ENCODE data around the gene LPO.

Gene LPO

DNA sequence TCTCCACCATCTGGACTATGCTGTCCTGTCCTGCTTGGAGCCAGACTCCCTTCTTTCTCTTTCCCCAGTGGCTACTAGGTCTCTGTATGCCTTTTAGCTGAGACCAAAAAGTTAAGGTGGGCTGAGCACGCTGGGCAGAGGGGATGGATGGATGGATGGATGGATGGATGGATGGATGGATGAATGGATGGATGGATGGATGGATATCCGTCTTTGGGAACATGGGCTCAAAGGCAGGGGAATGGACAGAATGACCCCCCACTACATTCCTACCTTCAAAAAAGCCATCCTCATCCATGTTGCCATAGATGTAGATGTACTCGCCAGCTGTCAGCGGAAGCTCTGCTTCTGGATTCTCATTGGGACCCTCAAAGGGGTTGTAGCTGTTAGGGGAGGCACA lies 77.4 kb downstream of the LPO start:
- in situ Hi-C loops (cut with MboI; ENCODE audit: low sequenced_read_pairs): no loop called here

DNA sequence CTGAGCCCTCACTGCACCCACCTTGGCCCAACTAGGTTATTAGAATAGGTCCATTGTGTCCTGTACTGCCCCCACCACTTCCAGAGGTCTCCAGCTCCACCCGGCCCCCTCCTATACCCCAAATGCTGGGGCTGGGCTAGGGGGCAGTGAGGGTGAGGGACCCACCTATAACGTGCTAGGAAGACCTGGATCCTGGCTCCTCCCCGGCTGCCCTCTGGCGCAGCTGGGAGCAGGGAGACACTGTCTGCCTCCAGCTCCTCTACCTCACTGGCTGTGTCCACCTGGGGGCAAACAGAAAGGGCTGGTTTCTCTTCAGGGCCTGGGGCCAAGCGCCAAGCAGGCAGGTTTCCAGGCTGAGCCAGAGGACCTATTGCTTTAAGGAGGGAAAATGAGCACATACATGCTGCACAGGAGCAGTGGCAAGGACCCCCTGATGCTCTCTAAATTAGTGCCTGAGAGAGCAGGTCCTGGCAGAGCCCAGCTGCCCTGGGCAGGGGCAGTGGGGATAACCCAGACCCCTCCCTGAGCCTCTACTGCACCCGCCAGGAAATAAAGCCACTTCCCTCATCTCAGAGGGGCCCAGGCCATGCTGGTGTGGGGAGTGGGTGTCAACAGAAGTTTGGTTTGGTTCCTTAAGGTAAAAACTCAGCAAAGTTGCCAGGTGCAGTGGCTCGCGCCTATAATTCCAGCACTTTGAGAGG lies 78.0 kb downstream of the LPO start:
- in situ Hi-C loops (cut with MboI; ENCODE audit: low sequenced_read_pairs): no loop called here

DNA sequence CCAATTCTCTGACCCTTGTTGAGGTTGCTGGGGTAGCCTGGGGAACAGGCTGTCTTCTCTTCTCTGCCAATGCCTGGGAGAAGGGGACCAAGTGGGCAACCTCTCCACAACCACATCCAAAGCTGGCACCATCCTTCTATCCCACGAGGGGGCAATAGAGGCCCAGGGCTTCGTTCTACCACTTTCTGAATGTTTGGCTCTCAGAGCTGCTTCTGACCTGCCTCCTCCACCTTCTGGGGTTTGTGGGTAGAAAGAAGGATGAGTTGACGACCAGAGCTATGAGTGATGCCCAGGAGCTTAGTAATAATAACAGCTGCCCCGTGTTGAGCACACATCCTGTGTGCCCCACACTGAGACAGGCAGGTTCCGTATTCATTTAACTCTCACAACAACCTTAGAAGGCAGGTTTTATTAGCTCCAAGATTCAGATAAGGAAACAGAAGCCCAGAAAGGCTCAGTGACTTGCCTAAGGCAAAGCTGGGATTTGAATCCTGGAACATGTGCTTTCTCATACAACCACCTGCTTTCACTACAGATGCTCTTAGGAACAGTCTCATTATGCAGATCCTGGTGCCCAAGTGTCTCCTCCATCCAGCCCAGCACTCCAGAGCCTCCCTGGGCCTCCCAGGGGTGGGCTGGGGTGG lies 79.2 kb downstream of the LPO start:
- in situ Hi-C loops (cut with MboI; ENCODE audit: low sequenced_read_pairs): no loop called here

DNA sequence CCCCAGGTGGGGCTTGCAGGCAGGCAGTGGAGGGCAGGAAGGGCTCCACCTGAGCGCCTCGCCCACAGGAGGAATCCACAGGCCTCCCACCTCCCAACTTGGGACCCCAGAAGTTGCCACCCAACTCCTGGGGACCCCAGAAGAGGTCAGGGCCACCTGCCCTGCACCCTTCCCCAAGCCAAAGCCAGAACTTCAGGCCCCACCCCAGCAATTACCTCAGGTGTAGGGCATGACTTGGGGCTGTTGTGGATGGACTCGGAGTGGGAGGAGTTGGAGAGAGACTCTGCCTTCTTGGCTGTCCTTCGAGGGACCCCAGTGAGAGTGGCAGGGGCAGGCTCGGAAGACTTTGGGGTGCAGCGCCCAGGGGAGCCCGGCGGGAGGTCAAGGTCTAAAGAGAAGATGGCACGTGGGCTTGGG lies 79.7 kb downstream of the LPO start:
- in situ Hi-C loops (cut with MboI; ENCODE audit: low sequenced_read_pairs): no loop called here
